HEK293 (cell line): ENCODE measurements around the gene S100A13.
A peak's percentile ranks its signal among the peaks of the same experiment; 100 is the strongest.
"Not testable (repeated sequence)": the region's sequence is repeated elsewhere in the genome, so short reads cannot be mapped to it uniquely, and the experiment has no call there.

Experiments used
- CTCF ChIA-PET: fragments of 350-600 bp; formaldehyde crosslinking; extraction: SDS; loops from one replicate; lab custom pipeline; 2021; ENCODE audit warnings: antibody characterized with exemption; lab: Yijun Ruan, JAX
- POLR2A ChIA-PET: fragments of 300-600 bp; formaldehyde crosslinking; extraction: SDS; loops from one replicate; lab custom pipeline; 2020; ENCODE audit warnings: antibody characterized with exemption, inconsistent platforms; lab: Yijun Ruan, JAX
- H3K27ac ChIP-seq: fragments of 200-500 bp; sonication (Bioruptor generic); 2 replicates; pipeline ENCODE4 v1.5.1; 2014; ENCODE audit warnings: low read depth, low read length, control low read depth, inconsistent platforms; ENCODE audit errors: extremely low read depth
- H3K36me3 ChIP-seq, 2 experiments: fragments of 200-500 bp in 1 of 2; sonication (Bioruptor generic) in 1 of 2; 1 replicate in 1 of 2; 2 replicates in 1 of 2; pipeline ENCODE4 v1.5.1; 2014 to 2017; ENCODE audit warnings: inconsistent platforms in 2 of 2, low read length in 2 of 2; ENCODE audit not compliant: control insufficient read depth in 2 of 2, insufficient read depth in 1 of 2
- H3K4me1 ChIP-seq: fragments of 200-500 bp; sonication (Bioruptor generic); 2 replicates; pipeline ENCODE4 v1.5.1; 2014; ENCODE audit warnings: mild to moderate bottlenecking, low read length, inconsistent platforms; ENCODE audit not compliant: control insufficient read depth, insufficient read depth
- H3K4me3 ChIP-seq: 2 replicates; pipeline ENCODE4 v1.5.1; 2011; ENCODE audit warnings: low read depth, mild to moderate bottlenecking, control low read depth, low read length, moderate library complexity
- H3K9me3 ChIP-seq: fragments of 200-500 bp; sonication (Bioruptor generic); 2 replicates; pipeline ENCODE4 v1.5.1; 2014; ENCODE audit warnings: low read depth, low read length, inconsistent platforms; ENCODE audit not compliant: control insufficient read depth, insufficient read depth
- EGR2 ChIP-seq: fragments of 450-650 bp; formaldehyde crosslinking; IDR thresholded peaks from 2 replicates; pipeline ENCODE4 v1.5.1; 2016; ENCODE audit warnings: low read depth, missing biosample characterization, missing genetic modification characterization
- HOXD13 ChIP-seq: sonication (generic); formaldehyde crosslinking; IDR thresholded peaks from 2 replicates; pipeline ENCODE4 v1.8.0; 2022; ENCODE audit warnings: missing genetic modification reagents, borderline replicate concordance
- IKZF3 ChIP-seq: fragments of 450-650 bp; IDR thresholded peaks from 2 replicates; pipeline ENCODE4 v1.5.0; 2018; ENCODE audit warnings: missing biosample characterization, mild to moderate bottlenecking, missing genetic modification characterization, moderate library complexity
- KLF1 ChIP-seq: fragments of 450-650 bp; formaldehyde crosslinking; IDR thresholded peaks from 2 replicates; pipeline ENCODE4 v1.5.1; 2016; ENCODE audit warnings: missing biosample characterization, missing genetic modification characterization
- MYNN ChIP-seq: fragments of 450-650 bp; formaldehyde crosslinking; IDR thresholded peaks from 2 replicates; pipeline ENCODE4 v1.5.1; 2016; ENCODE audit warnings: missing biosample characterization, missing genetic modification characterization, borderline replicate concordance
- MZF1 ChIP-seq: fragments of 450-650 bp; formaldehyde crosslinking; IDR thresholded peaks from 2 replicates; pipeline ENCODE4 v1.5.1; 2017; ENCODE audit warnings: missing biosample characterization, missing genetic modification characterization, borderline replicate concordance
- ZBTB20 ChIP-seq: fragments of 450-650 bp; formaldehyde crosslinking; IDR thresholded peaks from 2 replicates; pipeline ENCODE4 v1.5.1; 2016; ENCODE audit warnings: missing biosample characterization, missing genetic modification characterization
- ZBTB8A ChIP-seq: fragments of 450-650 bp; formaldehyde crosslinking; IDR thresholded peaks from 2 replicates; pipeline ENCODE4 v1.5.1; 2016; ENCODE audit warnings: missing biosample characterization, missing genetic modification characterization
- ZFHX2 ChIP-seq: fragments of 450-650 bp; formaldehyde crosslinking; conservative IDR thresholded peaks from 2 replicates; pipeline ENCODE4 v1.5.1; 2016; ENCODE audit warnings: missing biosample characterization, missing genetic modification characterization
- ZNF169 ChIP-seq: fragments of 450-650 bp; formaldehyde crosslinking; IDR thresholded peaks from 2 replicates; pipeline ENCODE4 v1.5.1; 2016; ENCODE audit warnings: missing biosample characterization, missing genetic modification characterization
- ZNF184 ChIP-seq: fragments of 450-650 bp; IDR thresholded peaks from 2 replicates; pipeline ENCODE4 v1.5.1; 2018; ENCODE audit warnings: missing biosample characterization, mild to moderate bottlenecking, missing genetic modification characterization
- ZNF223 ChIP-seq: fragments of 450-650 bp; formaldehyde crosslinking; IDR thresholded peaks from 2 replicates; pipeline ENCODE4 v1.5.1; 2016; ENCODE audit warnings: missing biosample characterization, missing genetic modification characterization
- ZNF354C ChIP-seq: fragments of 450-650 bp; formaldehyde crosslinking; IDR thresholded peaks from 2 replicates; pipeline ENCODE4 v1.5.1; 2016; ENCODE audit warnings: missing biosample characterization, missing genetic modification characterization, low read depth, borderline replicate concordance
- ZNF433 ChIP-seq: fragments of 450-650 bp; formaldehyde crosslinking; IDR thresholded peaks from 2 replicates; pipeline ENCODE4 v1.5.1; 2016; ENCODE audit warnings: missing biosample characterization, missing genetic modification characterization, low read depth
- ZNF544 ChIP-seq: fragments of 450-650 bp; formaldehyde crosslinking; IDR thresholded peaks from 2 replicates; pipeline ENCODE4 v1.5.0; 2017; ENCODE audit warnings: missing biosample characterization, missing genetic modification characterization
- ZNF548 ChIP-seq: fragments of 450-650 bp; formaldehyde crosslinking; IDR thresholded peaks from 2 replicates; pipeline ENCODE4 v1.5.1; 2016; ENCODE audit warnings: missing biosample characterization, missing genetic modification characterization
- ZNF621 ChIP-seq: fragments of 450-650 bp; formaldehyde crosslinking; IDR thresholded peaks from 2 replicates; pipeline ENCODE4 v1.5.1; 2017; ENCODE audit warnings: missing biosample characterization, missing genetic modification characterization
- ZNF623 ChIP-seq: fragments of 450-650 bp; formaldehyde crosslinking; IDR thresholded peaks from 2 replicates; pipeline ENCODE4 v1.5.1; 2016; ENCODE audit warnings: missing biosample characterization, missing genetic modification characterization
- ZNF677 ChIP-seq: fragments of 450-650 bp; IDR thresholded peaks from 2 replicates; pipeline ENCODE4 v1.5.0; 2018; ENCODE audit warnings: missing biosample characterization, mild to moderate bottlenecking, missing genetic modification characterization, moderate library complexity
- ZNF76 ChIP-seq: fragments of 450-650 bp; formaldehyde crosslinking; IDR thresholded peaks from 2 replicates; pipeline ENCODE4; 2016; ENCODE audit warnings: low read depth, missing biosample characterization, missing genetic modification characterization, borderline replicate concordance
- ZSCAN23 ChIP-seq: fragments of 450-650 bp; formaldehyde crosslinking; IDR thresholded peaks from 2 replicates; pipeline ENCODE4 v1.5.1; 2016; ENCODE audit warnings: missing biosample characterization, missing genetic modification characterization
- TF ChIP-seq, protein P1 (sequence below): fragments of 450-650 bp; formaldehyde crosslinking; IDR thresholded peaks from 2 replicates; pipeline ENCODE4 v1.5.1; 2017; ENCODE audit warnings: missing biosample characterization, missing genetic modification characterization
- TF ChIP-seq, protein P2 (sequence below): fragments of 450-650 bp; formaldehyde crosslinking; IDR thresholded peaks from 2 replicates; pipeline ENCODE4 v1.5.1; 2016; ENCODE audit warnings: missing biosample characterization, missing genetic modification characterization

The S100A13 gene

DNA sequence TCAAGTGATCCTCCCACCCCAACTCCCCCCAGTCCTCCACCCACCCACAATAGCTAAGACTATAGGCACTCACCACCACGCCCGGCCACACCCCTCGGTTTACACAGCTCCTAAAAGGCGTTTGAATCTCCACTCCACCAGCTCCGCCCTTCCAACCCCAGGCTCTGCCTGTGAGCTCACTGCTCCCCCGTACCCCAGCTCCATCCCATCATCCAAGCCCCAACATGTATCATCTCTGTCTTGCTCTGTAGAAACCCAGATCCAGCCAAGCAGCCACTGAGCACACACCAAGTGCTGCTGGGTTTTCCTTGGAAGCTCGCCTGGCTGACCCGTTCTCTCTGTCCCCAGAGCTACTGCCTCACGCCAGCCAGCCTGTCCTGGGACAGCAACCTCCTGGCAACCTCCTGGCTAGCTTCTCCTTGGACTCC, 49.7 kb downstream of the S100A13 start (continued):
- TF ChIP-seq, protein P1, sequence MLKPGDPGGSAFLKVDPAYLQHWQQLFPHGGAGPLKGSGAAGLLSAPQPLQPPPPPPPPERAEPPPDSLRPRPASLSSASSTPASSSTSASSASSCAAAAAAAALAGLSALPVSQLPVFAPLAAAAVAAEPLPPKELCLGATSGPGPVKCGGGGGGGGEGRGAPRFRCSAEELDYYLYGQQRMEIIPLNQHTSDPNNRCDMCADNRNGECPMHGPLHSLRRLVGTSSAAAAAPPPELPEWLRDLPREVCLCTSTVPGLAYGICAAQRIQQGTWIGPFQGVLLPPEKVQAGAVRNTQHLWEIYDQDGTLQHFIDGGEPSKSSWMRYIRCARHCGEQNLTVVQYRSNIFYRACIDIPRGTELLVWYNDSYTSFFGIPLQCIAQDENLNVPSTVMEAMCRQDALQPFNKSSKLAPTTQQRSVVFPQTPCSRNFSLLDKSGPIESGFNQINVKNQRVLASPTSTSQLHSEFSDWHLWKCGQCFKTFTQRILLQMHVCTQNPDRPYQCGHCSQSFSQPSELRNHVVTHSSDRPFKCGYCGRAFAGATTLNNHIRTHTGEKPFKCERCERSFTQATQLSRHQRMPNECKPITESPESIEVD, result no peak
- TF ChIP-seq KLF1 (tag by site-specific recombination), result peak; percentile 99
- TF ChIP-seq, protein P2, sequence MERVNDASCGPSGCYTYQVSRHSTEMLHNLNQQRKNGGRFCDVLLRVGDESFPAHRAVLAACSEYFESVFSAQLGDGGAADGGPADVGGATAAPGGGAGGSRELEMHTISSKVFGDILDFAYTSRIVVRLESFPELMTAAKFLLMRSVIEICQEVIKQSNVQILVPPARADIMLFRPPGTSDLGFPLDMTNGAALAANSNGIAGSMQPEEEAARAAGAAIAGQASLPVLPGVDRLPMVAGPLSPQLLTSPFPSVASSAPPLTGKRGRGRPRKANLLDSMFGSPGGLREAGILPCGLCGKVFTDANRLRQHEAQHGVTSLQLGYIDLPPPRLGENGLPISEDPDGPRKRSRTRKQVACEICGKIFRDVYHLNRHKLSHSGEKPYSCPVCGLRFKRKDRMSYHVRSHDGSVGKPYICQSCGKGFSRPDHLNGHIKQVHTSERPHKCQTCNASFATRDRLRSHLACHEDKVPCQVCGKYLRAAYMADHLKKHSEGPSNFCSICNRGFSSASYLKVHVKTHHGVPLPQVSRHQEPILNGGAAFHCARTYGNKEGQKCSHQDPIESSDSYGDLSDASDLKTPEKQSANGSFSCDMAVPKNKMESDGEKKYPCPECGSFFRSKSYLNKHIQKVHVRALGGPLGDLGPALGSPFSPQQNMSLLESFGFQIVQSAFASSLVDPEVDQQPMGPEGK (tag by site-specific recombination), result no peak
- TF ChIP-seq ZFHX2 (tag by site-specific recombination), result peak; percentile 61
- peak; percentile 40 for TF ChIP-seq EGR2
- no peak for TF ChIP-seq ZNF623 (tag by site-specific recombination)
- no peak for TF ChIP-seq MYNN (tag by site-specific recombination)
- TF ChIP-seq ZNF76 (tag by site-specific recombination), result no peak
- TF ChIP-seq ZSCAN23 (tag by site-specific recombination), result no peak
- no peak for TF ChIP-seq ZNF433 (tag by site-specific recombination)
- TF ChIP-seq, all 188 proteins: peak for 3

DNA sequence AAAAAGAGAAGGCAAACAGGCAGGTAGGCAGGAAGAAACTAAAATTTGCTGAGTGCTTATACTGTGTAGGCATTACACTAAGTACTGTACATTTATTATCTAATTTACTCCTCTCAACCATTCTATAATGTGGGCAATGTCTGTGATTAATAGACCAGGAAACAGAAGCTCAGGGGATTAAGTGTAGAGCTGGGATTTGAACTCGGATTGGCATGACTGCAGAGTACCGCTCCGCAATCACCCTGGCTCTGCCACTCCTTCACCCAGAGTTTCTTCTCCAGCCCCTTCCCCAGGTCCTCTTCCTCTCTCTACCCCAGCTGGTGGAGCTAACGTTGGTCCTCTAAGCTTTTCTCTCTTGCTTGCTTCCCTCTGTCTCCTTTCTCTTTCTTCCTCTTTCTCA, 50.2 kb downstream of the S100A13 start:
- Histone ChIP-seq H3K9me3 (no peaks in the 10 kb centered on the region), H3K27ac (no peak overlapping the region), H3K4me3 (no peak overlapping the region), H3K4me1 (no peaks in the 10 kb centered on the region), H3K36me3 (no peaks in the 10 kb centered on the region)
- ChIA-PET CTCF (interaction anchor here (1.1 to 2.8 kb wide), 7 partner anchors 8 to 67 kb away, joined by 3 to 24 read pairs (median 5); partner anchors contain the start of genes S100A1 and S100A13), POLR2A (interaction anchor here (0.7 to 1.7 kb wide), 6 partner anchors 9 to 70 kb away, joined by 4 to 11 read pairs (median 6); partner anchors contain the start of genes CHTOP and S100A13)
- TF ChIP-seq HOXD13 (CRISPR knock-in tag), result no peak
- TF ChIP-seq ZNF677 (tag by site-specific recombination), result no peak
- no peak for TF ChIP-seq ZNF544 (tag by site-specific recombination)
- TF ChIP-seq ZBTB20, result no peak
- TF ChIP-seq, protein P2 (tag by site-specific recombination), result no peak
- no peak for TF ChIP-seq ZNF223 (tag by site-specific recombination)
- TF ChIP-seq IKZF3 (tag by site-specific recombination), result no peak
- TF ChIP-seq ZNF169 (tag by site-specific recombination), result no peak
- TF ChIP-seq ZNF184, result no peak
- TF ChIP-seq ZNF548, result no peak
- no peak for TF ChIP-seq ZBTB8A (tag by site-specific recombination)
- no peak for TF ChIP-seq ZNF354C
- no peak for TF ChIP-seq MZF1
- no peak for TF ChIP-seq ZNF621 (tag by site-specific recombination)

DNA sequence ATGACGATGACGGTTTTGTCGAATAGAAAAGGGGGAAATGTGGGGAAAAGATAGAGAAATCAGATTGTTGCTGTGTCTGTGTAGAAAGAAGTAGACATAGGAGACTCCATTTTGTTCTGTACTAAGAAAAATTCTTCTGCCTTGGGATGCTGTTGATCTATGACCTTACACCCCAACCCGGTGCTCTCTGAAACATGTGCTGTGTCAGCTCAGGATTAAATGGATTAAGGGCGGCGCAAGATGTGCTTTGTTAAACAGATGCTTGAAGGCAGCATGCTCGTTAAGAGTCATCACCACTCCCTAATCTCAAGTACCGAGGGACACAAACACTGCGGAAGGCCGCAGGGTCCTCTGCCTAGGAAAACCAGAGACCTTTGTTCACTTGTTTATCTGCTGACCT, 51.8 kb downstream of the S100A13 start:
- not testable (repeated sequence) for H3K4me1 ChIP-seq, H3K36me3 ChIP-seq, H3K27ac ChIP-seq, H3K9me3 ChIP-seq, H3K4me3 ChIP-seq
- CTCF ChIA-PET, result interaction anchor here (0.9 to 2.3 kb wide), 4 partner anchors 7 to 66 kb away, joined by 3 to 11 read pairs (median 4); partner anchors contain the start of gene S100A13
- POLR2A ChIA-PET, result interaction anchor here (1.0 kb wide), 1 partner anchor 8 kb away, joined by 3 read pairs; no protein-coding TSS in a partner anchor

DNA sequence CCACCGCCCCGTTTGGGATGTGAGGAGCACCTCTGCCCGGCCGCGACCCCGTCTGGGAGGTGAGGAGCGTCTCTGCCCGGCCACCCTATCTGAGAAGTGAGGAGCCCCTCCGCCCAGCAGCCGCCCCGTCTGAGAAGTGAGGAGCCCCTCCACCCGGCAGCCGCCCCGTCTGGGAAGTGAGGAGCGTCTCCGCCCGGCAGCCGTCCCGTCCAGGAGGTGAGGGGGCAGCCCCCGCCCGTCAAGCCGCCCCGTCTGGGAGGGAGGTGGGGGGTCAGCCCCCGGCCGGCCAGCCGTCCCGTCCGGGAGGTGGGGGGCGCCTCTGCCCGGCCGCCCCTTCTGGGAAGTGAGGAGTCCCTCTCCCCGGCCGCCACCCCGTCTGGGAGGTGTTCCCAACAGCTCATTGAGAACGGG, 52.2 kb downstream of the S100A13 start:
- CTCF ChIA-PET, H3K9me3 ChIP-seq, H3K36me3 ChIP-seq, H3K4me1 ChIP-seq, H3K27ac ChIP-seq, H3K4me3 ChIP-seq, POLR2A ChIA-PET: not testable (repeated sequence)
